Activated CD8-positive, alpha-beta memory T cell treated with anti-CD3 and anti-CD28 coated beads, Interleukin-2, amount 50 U/mL, for 24 hours (primary cell): ENCODE results near the gene TNFSF8.

Source experiments
- DNase-seq: peaks from one replicate; pipeline ENCODE4 v3.0.0-alpha.2; 2020; ENCODE audit errors: extremely low read depth

TNFSF8 gene

GRCh38 chr9:114905170-114905940, 25.0 kb downstream of the TNFSF8 start:
- no peak for DNase-seq

- DNase-seq = no peak
These were observed 27.4 kb downstream of the TNFSF8 start for GRCh38 chr9:114902786-114903524.

- no peak for DNase-seq
These were observed 29.2 kb downstream of the TNFSF8 start for GRCh38 chr9:114900942-114901802.

- no peak for DNase-seq
These were observed 30.4 kb downstream of the TNFSF8 start for GRCh38 chr9:114899995-114900394.

GRCh38 chr9:114899461-114899860, 30.9 kb downstream of the TNFSF8 start:
- DNase-seq = no peak

GRCh38 chr9:114898741-114899140, 31.6 kb downstream of the TNFSF8 start:
- no peak for DNase-seq

GRCh38 chr9:114897196-114897595, 33.2 kb downstream of the TNFSF8 start:
- no peak for DNase-seq

- no peak for DNase-seq
These were observed 34.0 kb downstream of the TNFSF8 start for GRCh38 chr9:114896344-114896743.

- no peak for DNase-seq
These were observed 34.8 kb downstream of the TNFSF8 start for GRCh38 chr9:114895521-114895991.

- no peak for DNase-seq
These were observed 35.6 kb downstream of the TNFSF8 start for GRCh38 chr9:114894609-114895433.

- DNase-seq = no peak
These were observed 36.2 kb downstream of the TNFSF8 start for GRCh38 chr9:114894206-114894605.

- DNase-seq = no peak
These were observed 37.0 kb downstream of the TNFSF8 start for GRCh38 chr9:114893221-114894010.

GRCh38 chr9:114889802-114890224, 40.6 kb downstream of the TNFSF8 start:
- DNase-seq = no peak

GRCh38 chr9:114888607-114889006, 41.8 kb downstream of the TNFSF8 start:
- no peak for DNase-seq

GRCh38 chr9:114887963-114888362, 42.4 kb downstream of the TNFSF8 start:
- no peak for DNase-seq

GRCh38 chr9:114884787-114885452, 45.5 kb downstream of the TNFSF8 start:
- DNase-seq = no peak

- no peak for DNase-seq
These were observed 46.7 kb downstream of the TNFSF8 start for GRCh38 chr9:114883709-114884108.

- DNase-seq = no peak
These were observed 50.1 kb downstream of the TNFSF8 start for GRCh38 chr9:114880291-114880745.

- DNase-seq = no peak
These were observed 51.4 kb downstream of the TNFSF8 start for GRCh38 chr9:114878879-114879564.
